Measurements from ENCODE around the gene CIROP.

DNA sequence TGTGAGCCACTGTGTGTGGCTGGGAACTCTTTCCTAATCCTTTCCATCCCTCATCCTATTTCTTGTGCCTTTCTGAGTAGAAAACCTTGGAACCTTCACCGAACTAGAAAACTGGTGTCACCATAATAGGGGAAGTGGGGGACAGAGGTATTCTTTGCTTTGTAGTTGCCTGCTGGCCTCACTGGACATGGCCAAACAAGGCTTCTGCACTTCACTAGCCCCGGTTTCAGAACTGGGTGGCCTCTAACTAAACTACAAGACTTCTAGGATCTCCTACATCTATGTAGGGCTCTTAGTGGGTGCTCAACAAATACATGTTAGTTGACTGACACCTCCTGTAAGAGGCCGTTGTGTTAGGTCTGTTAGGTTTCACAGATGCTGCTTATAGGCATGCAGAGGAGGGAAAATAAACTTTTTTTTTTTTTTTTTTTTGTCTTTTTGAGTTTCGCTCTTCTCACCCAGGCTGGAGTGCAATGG, 597 bp upstream of the CIROP start:
- TF ChIP-seq, protein P1, sequence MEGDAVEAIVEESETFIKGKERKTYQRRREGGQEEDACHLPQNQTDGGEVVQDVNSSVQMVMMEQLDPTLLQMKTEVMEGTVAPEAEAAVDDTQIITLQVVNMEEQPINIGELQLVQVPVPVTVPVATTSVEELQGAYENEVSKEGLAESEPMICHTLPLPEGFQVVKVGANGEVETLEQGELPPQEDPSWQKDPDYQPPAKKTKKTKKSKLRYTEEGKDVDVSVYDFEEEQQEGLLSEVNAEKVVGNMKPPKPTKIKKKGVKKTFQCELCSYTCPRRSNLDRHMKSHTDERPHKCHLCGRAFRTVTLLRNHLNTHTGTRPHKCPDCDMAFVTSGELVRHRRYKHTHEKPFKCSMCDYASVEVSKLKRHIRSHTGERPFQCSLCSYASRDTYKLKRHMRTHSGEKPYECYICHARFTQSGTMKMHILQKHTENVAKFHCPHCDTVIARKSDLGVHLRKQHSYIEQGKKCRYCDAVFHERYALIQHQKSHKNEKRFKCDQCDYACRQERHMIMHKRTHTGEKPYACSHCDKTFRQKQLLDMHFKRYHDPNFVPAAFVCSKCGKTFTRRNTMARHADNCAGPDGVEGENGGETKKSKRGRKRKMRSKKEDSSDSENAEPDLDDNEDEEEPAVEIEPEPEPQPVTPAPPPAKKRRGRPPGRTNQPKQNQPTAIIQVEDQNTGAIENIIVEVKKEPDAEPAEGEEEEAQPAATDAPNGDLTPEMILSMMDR (IDR thresholded peaks at IDR 0.05): no peak
- no peak for TF ChIP-seq POLR2AphosphoS5 (IDR thresholded peaks at IDR 0.05)
